GM23338 (cell line): ENCODE results near the gene CAD. TPM values are rescaled to one million over a fixed set of nuclear protein-coding genes. Genes with fewer than 3 reads are reported as not detected.

ENCODE experiments used
- ATAC-seq: fragments of 200-7000 bp; cut with Tn5 transposase; 3 replicates; pipeline ENCODE4 v1.9.1; 2020
- DNase-seq: peaks from one replicate; pipeline ENCODE4 v3.0.0-alpha.2; 2015; ENCODE audit warnings: low spot score
- H2AFZ ChIP-seq: fragments of 200-600 bp; sonication (generic); 2 replicates; pipeline ENCODE4 v1.8.0; 2016; ENCODE audit warnings: antibody characterized with exemption, mild to moderate bottlenecking, moderate library complexity
- H3F3A ChIP-seq: fragments of 200-600 bp; sonication (generic); replicated peaks from 2 replicates; pipeline ENCODE4 v1.8.0; 2017; ENCODE audit warnings: antibody characterized with exemption, mixed run types, low read depth
- H3K27ac ChIP-seq: fragments of 200-600 bp; sonication (generic); 2 replicates; pipeline ENCODE4 v1.6.1; 2016; ENCODE audit warnings: low read depth
- H3K27me3 ChIP-seq: fragments of 200-600 bp; sonication (generic); 2 replicates; pipeline ENCODE4 v1.8.0; 2016; ENCODE audit warnings: mild to moderate bottlenecking, mixed run types, moderate library complexity; ENCODE audit not compliant: insufficient read depth
- H3K36me3 ChIP-seq: fragments of 200-600 bp; sonication (generic); 2 replicates; pipeline ENCODE4 v1.8.0; 2016; ENCODE audit warnings: mild to moderate bottlenecking; ENCODE audit not compliant: insufficient read depth
- H3K4me1 ChIP-seq: fragments of 200-600 bp; sonication (generic); 2 replicates; pipeline ENCODE4 v1.8.0; 2016; ENCODE audit warnings: mild to moderate bottlenecking, moderate library complexity; ENCODE audit not compliant: insufficient read depth
- H3K4me2 ChIP-seq: fragments of 200-600 bp; sonication (generic); 2 replicates; pipeline ENCODE4 v1.7.1; 2017; ENCODE audit warnings: mixed run types
- H3K4me3 ChIP-seq: fragments of 200-600 bp; sonication (generic); 2 replicates; pipeline ENCODE4 v1.6.1; 2016; ENCODE audit warnings: mixed run types
- H3K79me2 ChIP-seq: fragments of 200-600 bp; sonication (generic); replicated peaks from 2 replicates; pipeline ENCODE4 v1.8.0; 2017; ENCODE audit warnings: mild to moderate bottlenecking; ENCODE audit not compliant: insufficient read depth
- H3K9me2 ChIP-seq: fragments of 200-600 bp; sonication (generic); 2 replicates; pipeline ENCODE4 v1.8.0; 2017; ENCODE audit not compliant: insufficient read depth
- H4K20me1 ChIP-seq: fragments of 200-600 bp; sonication (generic); replicated peaks from 2 replicates; pipeline ENCODE4 v1.8.0; 2017; ENCODE audit warnings: mild to moderate bottlenecking; ENCODE audit not compliant: insufficient read depth
- H3K27ac Mint-ChIP-seq: 2 replicates; pipeline ENCODE4 v1.8.0; 2020; ENCODE audit warnings: inconsistent platforms, mild to moderate bottlenecking, moderate library complexity, mixed read lengths
- H3K27me3 Mint-ChIP-seq: 3 replicates; pipeline ENCODE4 v1.8.0; 2022; ENCODE audit warnings: low read depth, mild to moderate bottlenecking, moderate library complexity, mixed read lengths, inconsistent platforms; ENCODE audit not compliant: insufficient read depth, poor library complexity
- H3K36me3 Mint-ChIP-seq: 3 replicates; pipeline ENCODE4 v1.8.0; 2021; ENCODE audit warnings: low read depth, mild to moderate bottlenecking, inconsistent platforms, moderate library complexity, mixed read lengths
- H3K4me1 Mint-ChIP-seq: 3 replicates; pipeline ENCODE4 v1.8.0; 2020; ENCODE audit warnings: mild to moderate bottlenecking, inconsistent platforms, mixed read lengths
- H3K4me3 Mint-ChIP-seq: 3 replicates; pipeline ENCODE4 v1.8.0; 2021; ENCODE audit warnings: moderate library complexity, mild to moderate bottlenecking, inconsistent platforms, mixed read lengths
- H3K9me3 Mint-ChIP-seq: 3 replicates; pipeline ENCODE4 v1.8.0; 2020; ENCODE audit warnings: moderate library complexity, mild to moderate bottlenecking, inconsistent platforms, mixed read lengths
- CREB1 ChIP-seq: fragments of 250-450 bp; sonication (Bioruptor Pico); IDR thresholded peaks from 2 replicates; pipeline ENCODE4 v1.5.0; 2020; ENCODE audit warnings: low read depth, mild to moderate bottlenecking, moderate library complexity
- CTCF ChIP-seq, 2 experiments: fragments of 200-600 bp in 1 of 2; sonication (generic) in 1 of 2; conservative IDR thresholded peaks; 2 replicates each; pipeline versions ENCODE4 v1.5.1 to v1.6.1; 2016 to 2017; ENCODE audit warnings: antibody characterized with exemption in 2 of 2, low read depth in 2 of 2, mild to moderate bottlenecking in 2 of 2, moderate library complexity in 1 of 2
- ETS1 ChIP-seq: IDR thresholded peaks from 2 replicates; pipeline ENCODE4 v1.6.1; 2016; ENCODE audit warnings: antibody characterized with exemption
- EZH2 ChIP-seq: fragments of 200-600 bp; sonication (generic); IDR thresholded peaks from one replicate; pipeline ENCODE4 v1.8.0; 2017; ENCODE audit warnings: antibody characterized with exemption, mild to moderate bottlenecking, low read depth; ENCODE audit not compliant: unreplicated experiment
- EZH2phosphoT487 ChIP-seq: fragments of 200-600 bp; sonication (generic); IDR thresholded peaks from one replicate; pipeline ENCODE4 v1.8.1; 2018; ENCODE audit warnings: antibody characterized with exemption; ENCODE audit not compliant: unreplicated experiment
- JUNB ChIP-seq: IDR thresholded peaks from one replicate; pipeline ENCODE4 v1.6.1; 2016; ENCODE audit warnings: antibody characterized with exemption; ENCODE audit not compliant: unreplicated experiment
- NANOG ChIP-seq: IDR thresholded peaks from 2 replicates; pipeline ENCODE4 v1.6.1; 2016; ENCODE audit warnings: antibody characterized with exemption, borderline replicate concordance
- POLR2AphosphoS5 ChIP-seq: IDR thresholded peaks from 2 replicates; pipeline ENCODE4 v1.6.1; 2016; ENCODE audit warnings: antibody characterized with exemption, low read depth
- REST ChIP-seq: IDR thresholded peaks from one replicate; pipeline ENCODE4 v1.6.1; 2018; ENCODE audit warnings: antibody characterized with exemption; ENCODE audit not compliant: unreplicated experiment
- STAT1 ChIP-seq: IDR thresholded peaks from one replicate; pipeline ENCODE4 v1.6.1; 2016; ENCODE audit warnings: antibody characterized with exemption; ENCODE audit not compliant: unreplicated experiment
- ZNF114 ChIP-seq: fragments of 250-450 bp; sonication (Bioruptor Pico); IDR thresholded peaks from 2 replicates; pipeline ENCODE4 v1.5.0; 2020; ENCODE audit warnings: mild to moderate bottlenecking, moderate library complexity
- ZNF331 ChIP-seq: fragments of 250-450 bp; sonication (Bioruptor Pico); IDR thresholded peaks from 2 replicates; pipeline ENCODE4 v1.5.0; 2020; ENCODE audit warnings: low read depth, mild to moderate bottlenecking, moderate library complexity
- ZNF462 ChIP-seq: fragments of 250-450 bp; sonication (Bioruptor Pico); IDR thresholded peaks from 2 replicates; pipeline ENCODE4 v1.5.0; 2020; ENCODE audit warnings: mild to moderate bottlenecking, moderate library complexity
- polyA plus RNA-seq: library from polyadenylated mRNA; unstranded; fragments of >200 nt; fragmentation: Nextera tagmentation; extraction: Ambion mirVana; gene quantifications from 2 replicates; pipeline ENCODE4 v1.2.1, GENCODE V29; 2016
- total RNA-seq: library from RNA; depleted of rRNA; stranded (reverse); fragments of >200 nt; shearing (Covaris generic); gene quantifications from 2 replicates; pipeline ENCODE4 v1.2.3, GENCODE V29; 2014

CAD gene
- total and polyA plus RNA-seq, 2 experiments from 2014 or later = 38.1 to 147 TPM

DNA sequence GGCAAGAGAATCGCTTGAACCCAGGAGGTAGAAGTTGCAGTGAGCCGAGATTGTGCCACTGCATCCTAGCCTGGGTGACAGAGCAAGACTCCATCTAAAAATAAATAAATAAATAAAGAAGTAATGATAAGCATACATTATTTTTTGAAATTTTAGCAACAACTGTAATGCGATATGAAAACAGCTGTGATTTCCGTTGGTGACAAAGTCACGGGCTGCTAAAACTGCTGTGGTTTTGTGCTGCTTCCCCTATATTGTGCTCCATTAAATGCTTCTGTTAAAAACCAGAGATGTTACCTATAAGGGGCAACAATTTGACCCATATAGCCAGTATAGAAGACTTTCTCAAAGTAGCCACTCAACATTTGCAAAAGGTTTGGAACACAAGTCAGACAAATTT lies 73.4 kb downstream of the CAD start:
- Mint-ChIP-seq H3K27me3 (peaks cover 2% of the 10 kb centered on the region), H3K4me1 (peaks cover 24% of the 10 kb centered on the region), H3K9me3 (no peaks in the 10 kb centered on the region), H3K4me3 (no peak overlapping the region), H3K27ac (no peak overlapping the region), H3K36me3 (no peaks in the 10 kb centered on the region)
- ATAC-seq (no peak), DNase-seq (no peak)
- Histone ChIP-seq H3K36me3 (no peaks in the 10 kb centered on the region), H3K4me3 (no peak overlapping the region), H3K9me2 (no peaks in the 10 kb centered on the region), H3K79me2 (no peaks in the 10 kb centered on the region), H3K4me2 (no peak overlapping the region), H3K27ac (no peak overlapping the region), H3K27me3 (no peaks in the 10 kb centered on the region), H3F3A (peaks cover 4% of the 10 kb centered on the region; the same call in 1 of the 2 replicates), H4K20me1 (no peaks in the 10 kb centered on the region), H2AFZ (no peak overlapping the region; the same call in 1 of the 2 replicates), H3K4me1 (peaks cover 10% of the 10 kb centered on the region)
- TF ChIP-seq JUNB (no peak), ZNF331 (CRISPR knock-in tag) (no peak), CREB1 (CRISPR knock-in tag) (no peak), ETS1 (no peak), REST (no peak), EZH2 (no peak), ZNF462 (no peak), STAT1 (no peak), EZH2phosphoT487 (no peak), POLR2AphosphoS5 (no peak), NANOG (no peak), CTCF (conservative IDR thresholded peaks at IDR 0.05; ENCODE audit: low read depth in 2 of 2) (no peak), ZNF114 (CRISPR knock-in tag) (no peak)
